Subcutaneous abdominal adipose tissue (tissue), 5 donors: Measurements from ENCODE around the gene GALNT4.

Experiments
- H3K27ac ChIP-seq: one replicate; pipeline ENCODE4 v1.7.0; 2013; ENCODE audit warnings: low read depth, mild to moderate bottlenecking, inconsistent platforms, low read length, moderate library complexity
- H3K27me3 ChIP-seq, 5 donors: one replicate each; pipeline ENCODE4 v1.7.0; 2013; ENCODE audit warnings: low read length in 5 of 5, inconsistent platforms in 1 of 5; ENCODE audit not compliant: control insufficient read depth in 5 of 5, insufficient read depth in 4 of 5
- H3K36me3 ChIP-seq, 5 donors: one replicate each; pipeline ENCODE4 v1.7.0; 2013; ENCODE audit warnings: low read length in 5 of 5; ENCODE audit not compliant: control insufficient read depth in 5 of 5, insufficient read depth in 5 of 5
- H3K4me1 ChIP-seq, 5 donors: one replicate each; pipeline ENCODE4 v1.7.0; 2013; ENCODE audit warnings: low read length in 5 of 5, mild to moderate bottlenecking in 3 of 5, moderate library complexity in 1 of 5; ENCODE audit not compliant: control insufficient read depth in 5 of 5, insufficient read depth in 5 of 5
- H3K4me3 ChIP-seq, 5 donors: one replicate each; pipeline ENCODE4 v1.7.0; 2013; ENCODE audit warnings: low read length in 5 of 5, low read depth in 1 of 5
- H3K9ac ChIP-seq, 5 donors: one replicate each; pipeline ENCODE4 v1.7.0; 2013; ENCODE audit warnings: low read length in 5 of 5, mild to moderate bottlenecking in 4 of 5, moderate library complexity in 3 of 5
- H3K9me3 ChIP-seq, 5 donors: one replicate each; pipeline ENCODE4 v1.7.0; 2013; ENCODE audit warnings: low read length in 5 of 5; ENCODE audit not compliant: control insufficient read depth in 5 of 5
- donor health status: healthy.
- donor health status: healthy.
- donor health status: healthy.
- donor health status: healthy.
- donor health status: healthy.

Gene GALNT4

DNA sequence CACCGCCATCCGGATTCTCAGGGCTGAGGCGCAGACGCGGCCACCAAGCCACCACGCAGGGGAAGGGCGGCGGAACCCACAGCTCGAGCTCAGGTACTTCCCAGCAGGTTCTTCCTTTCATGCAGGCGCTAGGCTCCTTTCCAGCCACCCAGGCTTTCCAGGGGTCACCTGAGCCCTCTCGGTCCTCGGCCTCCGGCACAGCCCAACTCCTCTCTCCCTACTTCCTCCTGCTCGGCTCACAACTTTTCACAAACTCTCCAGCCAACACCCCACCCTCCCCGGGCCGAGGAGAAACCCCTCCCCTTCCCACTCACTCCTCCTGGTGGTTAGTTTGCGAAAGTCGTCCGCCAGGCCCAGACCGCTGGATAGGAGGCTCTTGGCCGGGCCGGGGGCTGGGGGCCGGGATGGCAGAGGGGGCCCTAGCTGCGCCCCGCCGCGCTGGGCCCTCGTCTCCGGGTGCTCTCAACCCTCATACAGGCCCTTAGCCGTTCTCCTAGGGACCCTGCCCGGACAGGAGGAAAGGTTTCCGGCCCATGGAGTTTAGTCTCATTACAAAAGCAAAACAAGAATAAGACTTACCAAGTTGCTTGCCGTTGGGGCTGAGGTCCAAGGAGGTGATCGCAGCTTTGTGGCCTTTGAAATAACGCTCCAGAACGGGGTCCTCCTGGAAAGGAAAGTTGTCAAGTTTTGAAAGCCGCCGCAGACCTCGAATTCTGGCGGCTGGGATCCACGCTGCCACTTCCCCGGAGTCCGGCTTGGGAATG is at the start of gene GALNT4:
Gene GALNT4, minus strand, starts transcription at position 256 of the 764 bp plus-strand sequence. Its CDS starts 247 bp downstream, at position 9.
- H3K4me3 ChIP-seq, result peak within 1 kb of the TSS; percentile 82 to 99 (median 97)
- H3K9ac ChIP-seq, result peak within 1 kb of the TSS; percentile 93 to 96 (median 94)
- no peaks in the 10 kb centered on the region for H3K27me3 ChIP-seq
- no peaks in the 10 kb centered on the region for H3K9me3 ChIP-seq
- peaks cover 0 to 2% (median 0%) of the 10 kb centered on the region in 5 donors for H3K36me3 ChIP-seq
- peaks cover 2 to 45% (median 41%) of the 10 kb centered on the region in 5 donors for H3K4me1 ChIP-seq
- H3K27ac ChIP-seq, result peak within 1 kb of the TSS; percentile 92

DNA sequence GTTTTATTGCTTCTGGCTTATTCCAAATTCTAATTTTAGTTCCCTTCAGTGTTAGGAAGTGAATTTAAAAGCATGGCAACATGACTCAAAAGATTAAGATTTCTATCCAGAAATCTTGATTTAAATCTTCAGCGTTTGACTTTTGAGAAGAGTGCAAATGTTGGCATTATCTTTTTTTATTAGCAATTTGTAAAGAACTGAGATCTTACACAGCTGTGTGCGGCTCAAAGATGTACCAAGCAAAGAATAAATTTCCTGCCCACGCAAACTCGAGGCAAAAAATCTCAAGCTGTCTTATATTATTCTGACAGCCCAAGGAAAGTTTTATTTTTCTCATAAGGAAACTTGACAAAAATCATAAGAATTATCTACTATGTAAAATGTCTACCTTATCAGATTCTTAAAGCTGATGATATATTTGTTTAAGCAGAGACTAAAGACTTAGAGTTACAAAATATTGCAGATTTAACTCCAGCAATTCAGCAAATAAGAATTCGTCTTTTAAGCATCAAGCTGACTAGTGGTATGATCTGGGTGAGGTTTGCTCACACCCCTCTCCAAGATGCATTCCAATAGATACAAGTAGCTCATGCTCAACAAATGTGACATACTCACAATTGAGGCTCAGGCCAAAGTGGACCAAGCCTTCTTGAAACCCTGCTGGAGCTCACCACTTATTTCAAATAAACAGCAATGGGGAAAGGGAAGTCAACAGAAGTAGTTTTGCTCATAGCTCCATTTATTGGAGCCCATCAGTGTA is 48.6 kb upstream of the GALNT4 start:
- H3K27me3 ChIP-seq, result no peaks in the 10 kb centered on the region
- peaks cover 0 to 7% (median 5%) of the 10 kb centered on the region in 5 donors for H3K4me1 ChIP-seq
- no peaks in the 10 kb centered on the region for H3K9me3 ChIP-seq
- no peak overlapping the region for H3K9ac ChIP-seq
- H3K27ac ChIP-seq, result no peak overlapping the region
- H3K36me3 ChIP-seq, result no peaks in the 10 kb centered on the region
- no peak overlapping the region for H3K4me3 ChIP-seq

DNA sequence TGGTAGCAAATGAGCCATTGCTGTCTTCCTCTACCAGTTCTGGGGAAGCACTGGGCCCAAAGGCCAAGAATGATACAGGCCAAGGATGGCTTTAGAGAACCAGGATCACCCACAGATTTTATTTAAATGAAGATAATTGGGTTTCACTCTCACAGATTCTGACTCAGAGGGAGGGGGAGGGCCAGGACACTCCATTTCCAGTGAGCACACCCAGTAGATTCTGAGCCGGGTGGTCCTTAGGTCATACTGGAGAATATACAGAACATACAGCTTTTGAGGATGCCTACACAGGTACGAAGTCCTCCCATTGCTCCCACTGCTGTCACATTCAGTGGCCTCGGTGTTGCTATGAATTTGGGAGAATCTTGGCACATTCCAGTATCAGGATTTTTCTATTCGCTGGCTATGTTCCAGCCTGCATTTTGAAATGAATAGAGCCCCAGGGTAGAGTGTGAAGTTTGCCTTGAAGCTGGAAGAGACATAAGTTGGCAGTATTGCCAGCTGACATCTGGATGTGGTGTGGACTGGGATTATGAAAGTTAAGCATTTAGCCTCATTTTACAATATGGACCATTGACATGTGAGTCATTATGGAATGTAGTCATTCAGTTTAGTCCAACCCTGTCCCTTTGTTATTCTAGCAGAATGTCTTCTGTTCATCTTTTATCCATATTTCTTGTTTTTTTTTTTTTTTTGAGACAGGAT is 47.0 kb upstream of the GALNT4 start:
- Histone ChIP-seq H3K36me3 (no peaks in the 10 kb centered on the region), H3K4me3 (no peak overlapping the region), H3K27ac (no peak overlapping the region), H3K9ac (no peak overlapping the region), H3K9me3 (no peaks in the 10 kb centered on the region), H3K4me1 (peaks cover 0 to 7% (median 5%) of the 10 kb centered on the region in 5 donors), H3K27me3 (no peaks in the 10 kb centered on the region)

DNA sequence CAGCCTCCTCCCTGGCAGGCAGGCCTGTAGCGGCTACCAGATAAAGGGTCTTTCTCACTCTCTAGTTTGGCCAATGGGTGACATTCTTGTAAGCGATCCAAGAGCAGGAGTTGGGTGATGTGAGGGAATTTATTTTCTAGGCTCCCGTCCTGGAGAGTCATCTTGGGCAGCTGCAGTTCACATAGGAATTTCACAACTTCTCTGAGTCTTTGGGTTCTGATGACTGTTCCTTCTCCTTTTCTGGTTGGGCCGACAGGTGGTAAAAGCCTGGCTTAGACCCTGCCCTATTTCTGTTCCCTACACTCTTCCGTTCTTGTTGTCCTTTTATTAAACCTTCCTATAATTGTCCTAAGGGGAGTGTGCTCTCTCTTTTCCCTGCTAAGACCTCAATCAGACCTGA is 43.9 kb upstream of the GALNT4 start:
- H3K9me3 ChIP-seq, result no peaks in the 10 kb centered on the region
- no peak overlapping the region for H3K27ac ChIP-seq

DNA sequence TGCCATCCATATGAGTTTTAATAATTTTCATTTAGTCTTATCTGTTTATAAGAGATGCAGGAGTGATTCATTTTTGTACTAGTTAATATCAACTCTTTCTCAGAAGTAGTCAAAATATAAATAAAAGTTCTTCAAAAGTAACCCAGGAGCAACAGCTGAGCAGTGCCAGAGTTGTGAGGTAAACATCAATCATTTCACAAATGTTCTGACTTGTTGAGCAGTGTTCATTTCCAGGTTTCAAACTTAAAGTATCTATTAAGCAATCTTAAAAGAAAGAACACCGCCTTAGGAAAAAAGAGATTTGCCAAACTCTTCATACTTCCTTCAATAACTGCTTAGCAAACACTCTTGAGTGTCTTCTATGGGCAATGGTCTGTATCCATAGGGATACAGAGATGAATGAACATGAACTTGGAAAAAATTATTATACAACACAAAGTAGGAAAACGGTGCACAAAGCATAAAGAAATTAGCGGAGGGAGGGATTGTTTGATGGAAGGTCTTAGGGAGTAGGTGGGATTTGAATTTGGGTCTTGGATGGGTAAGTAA is 43.2 kb upstream of the GALNT4 start:
- Histone ChIP-seq H3K27ac (no peak overlapping the region), H3K27me3 (no peaks in the 10 kb centered on the region), H3K4me3 (no peak overlapping the region), H3K9ac (no peak overlapping the region), H3K36me3 (no peaks in the 10 kb centered on the region), H3K9me3 (no peaks in the 10 kb centered on the region), H3K4me1 (peaks cover 0 to 5% (median 0%) of the 10 kb centered on the region in 5 donors)

More for the DNA sequence above, 43.9 kb upstream of the GALNT4 start:
- H3K36me3 ChIP-seq, result no peaks in the 10 kb centered on the region
- no peak overlapping the region for H3K9ac ChIP-seq
- H3K4me3 ChIP-seq, result no peak overlapping the region
- H3K27me3 ChIP-seq, result no peaks in the 10 kb centered on the region
- peaks cover 0 to 5% (median 0%) of the 10 kb centered on the region in 5 donors for H3K4me1 ChIP-seq

DNA sequence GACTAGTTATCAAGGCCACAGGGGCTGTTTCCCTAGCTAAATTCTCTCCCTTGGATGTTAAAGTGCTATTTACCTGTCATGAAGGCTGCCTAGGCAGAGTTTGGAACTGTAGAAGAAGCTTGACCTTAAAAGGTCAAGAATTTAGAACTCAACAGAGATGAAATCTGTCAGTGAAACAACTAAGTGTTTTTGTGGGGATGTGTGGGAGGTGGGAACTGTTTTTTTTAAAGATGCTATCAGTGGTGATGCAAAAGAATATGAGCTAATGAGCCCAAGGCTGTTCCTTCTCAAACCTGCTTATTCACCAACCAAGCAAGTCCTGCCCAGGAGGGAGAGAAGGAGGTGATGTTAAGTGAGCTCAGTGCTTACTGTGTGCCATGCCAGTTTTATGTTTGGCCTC is 42.0 kb upstream of the GALNT4 start:
- peaks cover 0 to 5% (median 0%) of the 10 kb centered on the region in 5 donors for H3K4me1 ChIP-seq
- no peak overlapping the region for H3K27ac ChIP-seq
- H3K9ac ChIP-seq, result no peak overlapping the region
- no peak overlapping the region for H3K4me3 ChIP-seq
- H3K27me3 ChIP-seq, result no peaks in the 10 kb centered on the region
- no peaks in the 10 kb centered on the region for H3K36me3 ChIP-seq
- H3K9me3 ChIP-seq, result no peaks in the 10 kb centered on the region

DNA sequence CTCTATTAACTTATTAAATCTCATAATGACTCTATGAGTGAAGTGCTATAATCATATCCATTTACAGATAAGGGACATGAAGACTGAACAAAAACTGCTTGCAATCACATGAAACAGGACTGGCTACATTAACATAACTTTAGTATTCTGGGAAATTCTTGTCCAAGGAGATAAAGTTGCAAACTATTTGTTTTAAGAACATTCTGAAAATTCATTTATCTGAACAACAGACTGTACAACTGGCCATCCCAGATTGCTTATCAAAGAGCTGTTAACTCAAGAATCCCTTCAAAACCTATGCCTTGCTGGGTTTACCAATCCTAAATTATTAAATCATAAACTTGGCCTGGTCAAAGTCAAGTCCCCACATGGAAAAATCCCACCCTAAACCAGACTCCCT is 40.4 kb upstream of the GALNT4 start:
- Histone ChIP-seq H3K9me3 (no peaks in the 10 kb centered on the region), H3K4me1 (peaks cover 0 to 5% (median 0%) of the 10 kb centered on the region in 5 donors), H3K27me3 (no peaks in the 10 kb centered on the region), H3K36me3 (no peaks in the 10 kb centered on the region), H3K27ac (no peak overlapping the region), H3K9ac (no peak overlapping the region), H3K4me3 (no peak overlapping the region)

DNA sequence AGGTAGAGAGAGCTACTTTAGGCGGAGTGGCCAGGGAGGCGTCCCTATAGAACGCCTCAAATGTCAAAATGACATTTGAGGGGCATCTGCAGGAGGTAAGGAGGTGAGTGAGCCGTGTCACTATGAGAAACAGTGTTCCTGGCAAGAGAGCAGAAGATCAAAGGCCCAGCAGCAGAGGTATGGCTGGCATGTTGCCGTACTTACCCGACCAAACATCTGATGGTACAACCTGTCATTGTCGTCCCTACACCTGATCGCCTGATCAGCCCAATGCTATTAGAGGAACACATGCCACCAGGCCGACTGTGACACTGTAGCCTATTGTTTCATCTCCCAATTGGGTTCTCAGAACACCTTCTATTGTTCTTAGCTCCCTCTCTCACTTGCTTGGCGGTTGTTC is 35.2 kb upstream of the GALNT4 start:
- Histone ChIP-seq H3K27ac (no peak overlapping the region), H3K4me1 (peaks cover 0 to 5% (median 0%) of the 10 kb centered on the region in 5 donors), H3K36me3 (no peaks in the 10 kb centered on the region), H3K4me3 (no peak overlapping the region), H3K9ac (no peak overlapping the region), H3K9me3 (no peaks in the 10 kb centered on the region), H3K27me3 (peaks cover 0 to 6% (median 0%) of the 10 kb centered on the region in 5 donors)

DNA sequence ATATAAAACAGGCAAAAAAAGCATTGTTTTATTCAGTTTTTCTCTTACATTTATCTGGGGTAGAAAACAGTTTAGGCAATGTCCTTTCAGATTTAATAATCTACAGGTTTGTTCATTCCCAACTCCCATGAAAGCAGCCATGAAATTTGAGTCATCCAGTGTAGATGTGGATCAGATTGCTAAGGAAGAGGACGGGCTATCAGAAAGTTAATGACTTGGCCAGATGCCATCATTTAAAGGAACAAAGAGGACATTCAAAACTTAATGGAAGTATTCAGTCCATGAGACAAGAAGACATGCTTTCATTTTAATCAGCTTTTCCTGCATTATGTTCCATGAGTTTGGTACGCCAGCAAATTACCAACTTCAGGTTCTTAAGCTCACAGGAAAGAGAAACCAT is 32.4 kb upstream of the GALNT4 start:
- Histone ChIP-seq H3K9ac (no peak overlapping the region), H3K4me3 (peak overlapping the region in 1 of 5 donors; percentile 4)

More for the DNA sequence above, 32.4 kb upstream of the GALNT4 start:
- Histone ChIP-seq H3K36me3 (no peaks in the 10 kb centered on the region), H3K9me3 (no peaks in the 10 kb centered on the region), H3K27me3 (peaks cover 0 to 6% (median 0%) of the 10 kb centered on the region in 5 donors), H3K27ac (no peak overlapping the region), H3K4me1 (no peaks in the 10 kb centered on the region)
